Measurements from ENCODE around the gene RRP1. TPM values are rescaled to one million over a fixed set of nuclear protein-coding genes. Genes with fewer than 3 reads are reported as not detected.

Gene RRP1
- total RNA-seq, 1 experiment from 2014 or later, result 76.7 TPM

DNA sequence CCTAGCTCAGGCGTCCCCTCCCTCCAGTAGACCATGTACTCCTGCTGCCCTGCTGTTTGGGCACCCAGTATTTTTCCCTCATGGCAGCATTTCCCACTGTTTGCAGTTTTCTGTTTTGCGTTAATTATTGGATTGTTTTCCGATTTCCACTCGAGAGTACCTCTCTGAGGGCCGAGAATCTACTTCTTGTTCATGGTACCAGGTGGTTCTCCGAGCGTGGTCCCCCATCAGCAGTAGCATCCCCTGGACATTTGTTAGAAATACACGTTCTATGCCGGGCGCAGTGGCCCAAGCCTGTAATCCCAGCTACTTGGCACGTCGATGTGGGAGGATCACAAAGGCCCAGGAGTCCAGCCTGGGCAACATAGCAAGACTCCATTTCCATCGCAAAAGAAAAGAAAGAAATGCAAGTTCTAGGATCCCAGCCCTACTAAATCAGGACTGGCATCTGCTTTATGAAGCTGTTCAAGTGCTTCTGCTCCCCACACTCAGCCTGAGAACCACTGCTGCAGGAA is 690 bp downstream of the RRP1 start:
- H3K79me1 ChIP-seq (ENCODE audit: insufficient read depth, low read depth, low read length, poor library complexity, severe bottlenecking), result peaks cover 4% of the 10 kb centered on the region
- H4K20me1 ChIP-seq (ENCODE audit: control insufficient read depth, insufficient read depth, insufficient read length), result no peaks in the 10 kb centered on the region
- peak overlapping the region; percentile 83 for H3K14ac ChIP-seq (ENCODE audit: insufficient read depth, low read length)
- WGBS (ENCODE audit: extremely low coverage, insufficient read length, low lambda C conversion rate), result no CpG with 5 or more reads among the region's 13 CpGs
- H3K79me2 ChIP-seq (ENCODE audit: insufficient read depth, low read length), result peaks cover 14% of the 10 kb centered on the region; the same call in 1 of the 2 replicates
- Mint-ChIP-seq H3K4me3 (peak overlapping the region; percentile 97 to 99), H3K36me3 (ENCODE audit: insufficient read depth in 1 of 3, low read depth in 3 of 3) (peaks cover 30 to 50% (median 44%) of the 10 kb centered on the region in 3 experiments), H3K9me3 (peaks cover 3% of the 10 kb centered on the region in 2 experiments; a peak in 3 of 5 replicates), H3K27me3 (ENCODE audit: low read depth) (peaks cover 2% of the 10 kb centered on the region; the same call in 1 of the 2 replicates), H3K4me1 (peaks cover 3 to 11% of the 10 kb centered on the region in 2 experiments), H3K27ac (peak overlapping the region; percentile 62 to 94 (median 87); a peak in 5 of 7 replicates)
- H2AK5ac ChIP-seq (ENCODE audit: insufficient read length, low read length), result no peak overlapping the region
- no peak overlapping the region for H2BK12ac ChIP-seq (ENCODE audit: insufficient read length, low read depth, low read length)
- H3K4me1 ChIP-seq (ENCODE audit: insufficient read depth, low read length), result no peaks in the 10 kb centered on the region
- no peaks in the 10 kb centered on the region for H3K9me3 ChIP-seq (ENCODE audit: control insufficient read depth, low read depth, low read length)
- no peak overlapping the region for H4K8ac ChIP-seq (replicated peaks; ENCODE audit: insufficient read length, low read depth, low read length)
- H3K27me3 ChIP-seq (ENCODE audit: insufficient read depth, low read length), result no peaks in the 10 kb centered on the region
- no peak overlapping the region for H3K56ac ChIP-seq (ENCODE audit: insufficient read length, low read depth, low read length)
- peak overlapping the region; percentile 88 for H3K9ac ChIP-seq (ENCODE audit: extremely low read depth, insufficient read length, low read length)
- H3K23ac ChIP-seq (ENCODE audit: insufficient read length, low read depth, low read length), result no peak overlapping the region
- no peak overlapping the region for H2BK5ac ChIP-seq (ENCODE audit: insufficient read length, low read length)
- H2BK20ac ChIP-seq (ENCODE audit: low read depth, low read length, poor library complexity, severe bottlenecking), result no peak overlapping the region
- H3K4ac ChIP-seq (ENCODE audit: low read depth, low read length), result no peak overlapping the region
- TF ChIP-seq, protein P1, sequence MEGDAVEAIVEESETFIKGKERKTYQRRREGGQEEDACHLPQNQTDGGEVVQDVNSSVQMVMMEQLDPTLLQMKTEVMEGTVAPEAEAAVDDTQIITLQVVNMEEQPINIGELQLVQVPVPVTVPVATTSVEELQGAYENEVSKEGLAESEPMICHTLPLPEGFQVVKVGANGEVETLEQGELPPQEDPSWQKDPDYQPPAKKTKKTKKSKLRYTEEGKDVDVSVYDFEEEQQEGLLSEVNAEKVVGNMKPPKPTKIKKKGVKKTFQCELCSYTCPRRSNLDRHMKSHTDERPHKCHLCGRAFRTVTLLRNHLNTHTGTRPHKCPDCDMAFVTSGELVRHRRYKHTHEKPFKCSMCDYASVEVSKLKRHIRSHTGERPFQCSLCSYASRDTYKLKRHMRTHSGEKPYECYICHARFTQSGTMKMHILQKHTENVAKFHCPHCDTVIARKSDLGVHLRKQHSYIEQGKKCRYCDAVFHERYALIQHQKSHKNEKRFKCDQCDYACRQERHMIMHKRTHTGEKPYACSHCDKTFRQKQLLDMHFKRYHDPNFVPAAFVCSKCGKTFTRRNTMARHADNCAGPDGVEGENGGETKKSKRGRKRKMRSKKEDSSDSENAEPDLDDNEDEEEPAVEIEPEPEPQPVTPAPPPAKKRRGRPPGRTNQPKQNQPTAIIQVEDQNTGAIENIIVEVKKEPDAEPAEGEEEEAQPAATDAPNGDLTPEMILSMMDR (conservative IDR thresholded peaks at IDR 0.05), result no peak
- H3K27ac ChIP-seq (ENCODE audit: insufficient read length, low read depth, low read length), result no peak overlapping the region
- H2BK120ac ChIP-seq (ENCODE audit: low read depth, low read length, poor library complexity, severe bottlenecking), result no peak overlapping the region
- H2AFZ ChIP-seq (ENCODE audit: low read length), result no peak overlapping the region
- H2BK15ac ChIP-seq (ENCODE audit: low read depth, low read length), result no peak overlapping the region
- no peak overlapping the region for H4K91ac ChIP-seq (ENCODE audit: insufficient read length, low read depth, low read length)
- H3K23me2 ChIP-seq (ENCODE audit: insufficient read length, low read depth, low read length, poor library complexity, severe bottlenecking), result peaks cover 9% of the 10 kb centered on the region
- no peak for DNase-seq
- no peak overlapping the region for H4K5ac ChIP-seq (ENCODE audit: insufficient read length, low read depth, low read length)
- no peak overlapping the region for H3T11ph ChIP-seq (ENCODE audit: low read length)
- peak overlapping the region; percentile 93 for H3K4me2 ChIP-seq (ENCODE audit: insufficient read depth, insufficient read length, low read length)
- peak overlapping the region; percentile 89 for H3K18ac ChIP-seq (ENCODE audit: insufficient read length, low read depth, low read length)

Measured in H9 (cell line).